OCI-LY1 (cell line): ENCODE data around the gene PPIL6.

Source experiments
- EZH2 ChIP-seq: fragments of 200-600 bp; sonication (generic), shearing (Covaris generic); IDR thresholded peaks from 2 replicates; pipeline ENCODE4 v1.8.0; 2017; ENCODE audit warnings: borderline replicate concordance, mixed run types, mild to moderate bottlenecking, antibody characterized with exemption, low read length, moderate library complexity, mixed read lengths
- TF ChIP-seq, protein P1 (sequence below): fragments of 200-600 bp; sonication (generic), shearing (Covaris generic); IDR thresholded peaks from 2 replicates; pipeline ENCODE4 v1.5.1; 2017; ENCODE audit warnings: mild to moderate bottlenecking, antibody characterized with exemption, low read length, moderate library complexity, mixed read lengths

DNA sequence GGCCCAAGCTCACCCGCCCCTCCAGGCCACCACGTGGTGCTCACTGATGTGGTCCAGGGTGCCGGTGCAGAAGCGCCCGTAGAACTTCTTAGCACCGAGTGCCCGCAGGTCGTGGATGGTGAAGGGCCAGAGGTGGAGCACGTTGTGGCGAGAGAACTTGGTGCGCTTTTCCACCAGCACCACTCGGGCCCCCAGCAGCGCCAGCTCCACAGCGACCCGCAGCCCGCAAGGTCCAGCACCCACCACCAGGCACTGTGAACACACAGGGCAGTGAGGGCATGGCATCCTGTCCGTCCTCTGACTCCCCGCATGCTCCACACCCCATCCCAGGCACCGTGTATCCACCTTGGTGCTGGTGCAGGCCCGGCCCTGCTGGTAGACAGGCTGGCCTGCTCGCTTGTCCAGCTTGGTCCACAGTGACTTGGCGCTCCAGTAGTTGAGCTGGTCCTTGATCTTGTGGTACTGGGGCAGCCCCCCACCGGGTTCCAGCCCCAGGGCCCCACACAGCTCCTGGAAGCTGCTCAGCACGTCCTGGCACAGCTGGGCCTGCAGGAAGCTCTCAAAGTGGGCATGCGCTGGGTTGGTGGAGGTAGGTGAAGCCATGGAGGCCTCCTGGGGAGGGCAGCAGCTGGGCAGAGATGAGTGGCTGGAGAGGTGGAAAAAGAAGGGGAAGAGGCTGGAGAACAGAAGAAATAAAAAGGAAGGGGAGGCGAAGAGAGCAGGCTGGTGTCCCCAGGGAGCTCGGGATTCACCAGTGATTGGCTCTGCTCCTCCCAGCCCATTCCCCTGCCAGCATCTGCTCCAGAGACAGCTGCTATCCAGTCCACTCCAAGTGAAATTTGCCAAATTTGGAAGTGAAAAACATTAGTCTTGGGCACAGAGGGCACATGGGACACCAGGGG is 13.4 kb upstream of the PPIL6 start:
- TF ChIP-seq, protein P1, sequence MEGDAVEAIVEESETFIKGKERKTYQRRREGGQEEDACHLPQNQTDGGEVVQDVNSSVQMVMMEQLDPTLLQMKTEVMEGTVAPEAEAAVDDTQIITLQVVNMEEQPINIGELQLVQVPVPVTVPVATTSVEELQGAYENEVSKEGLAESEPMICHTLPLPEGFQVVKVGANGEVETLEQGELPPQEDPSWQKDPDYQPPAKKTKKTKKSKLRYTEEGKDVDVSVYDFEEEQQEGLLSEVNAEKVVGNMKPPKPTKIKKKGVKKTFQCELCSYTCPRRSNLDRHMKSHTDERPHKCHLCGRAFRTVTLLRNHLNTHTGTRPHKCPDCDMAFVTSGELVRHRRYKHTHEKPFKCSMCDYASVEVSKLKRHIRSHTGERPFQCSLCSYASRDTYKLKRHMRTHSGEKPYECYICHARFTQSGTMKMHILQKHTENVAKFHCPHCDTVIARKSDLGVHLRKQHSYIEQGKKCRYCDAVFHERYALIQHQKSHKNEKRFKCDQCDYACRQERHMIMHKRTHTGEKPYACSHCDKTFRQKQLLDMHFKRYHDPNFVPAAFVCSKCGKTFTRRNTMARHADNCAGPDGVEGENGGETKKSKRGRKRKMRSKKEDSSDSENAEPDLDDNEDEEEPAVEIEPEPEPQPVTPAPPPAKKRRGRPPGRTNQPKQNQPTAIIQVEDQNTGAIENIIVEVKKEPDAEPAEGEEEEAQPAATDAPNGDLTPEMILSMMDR: no peak
- TF ChIP-seq EZH2: no peak
